Esophagus squamous epithelium (tissue), 5 donors: Measurements from ENCODE around the gene IMMP2L. TPM values are rescaled to one million over a fixed set of nuclear protein-coding genes. Genes with fewer than 3 reads are reported as not detected.

Source experiments
- DNase-seq: peaks from one replicate; lab custom pipeline; 2025; lab: John Stamatoyannopoulos, UW
- H3K27ac ChIP-seq, 4 donors: fragments of 200-600 bp; sonication (generic); one replicate each; pipeline ENCODE4 v1.5.1; 2016 to 2019; ENCODE audit warnings: mild to moderate bottlenecking in 1 of 4
- H3K27me3 ChIP-seq, 4 donors: fragments of 200-600 bp; sonication (generic); 1 replicate in 3 of 4; 2 replicates in 1 of 4; pipeline versions ENCODE4 v1.5.1 to v1.6.0; 2017 to 2021; ENCODE audit warnings: antibody characterized with exemption in 1 of 4
- H3K36me3 ChIP-seq, 3 donors: fragments of 200-600 bp; sonication (generic); one replicate each; pipeline ENCODE4 v1.5.1; 2016 to 2019
- H3K4me1 ChIP-seq, 3 donors: fragments of 200-600 bp; sonication (generic); one replicate each; pipeline ENCODE4 v1.5.1; 2017 to 2019
- H3K4me3 ChIP-seq, 4 donors: fragments of 200-600 bp; sonication (generic); 1 replicate in 3 of 4; 2 replicates in 1 of 4; pipeline ENCODE4 v1.5.1; 2016 to 2019; ENCODE audit warnings: mild to moderate bottlenecking in 2 of 4, moderate library complexity in 1 of 4
- H3K9me3 ChIP-seq, 3 donors: fragments of 200-600 bp; sonication (generic); one replicate each; pipeline ENCODE4 v1.5.1; 2016 to 2019
- CTCF ChIP-seq, 6 experiments: fragments of 450-650 bp in 4 of 6; fragments of 200-600 bp in 2 of 6; sonication (generic) in 2 of 6; IDR thresholded peaks; one replicate each; pipeline ENCODE4 v1.5.1; 2016 to 2019; ENCODE audit warnings: antibody characterized with exemption in 6 of 6, mild to moderate bottlenecking in 4 of 6, moderate library complexity in 4 of 6
- POLR2A ChIP-seq, 4 donors: fragments of 450-650 bp; IDR thresholded peaks; one replicate each; pipeline ENCODE4 v1.6.1; 2017; ENCODE audit warnings: antibody characterized with exemption in 4 of 4, mild to moderate bottlenecking in 4 of 4, moderate library complexity in 3 of 4
- WGBS, 2 donors: methylation state at CpG; one replicate each; pipeline ENCODE4 v1.1.5; 2018; 5-methylcytosine and 5-hydroxymethylcytosine counted together
- intact Hi-C: fragments of 100-400 bp; cut with DNase I; formaldehyde crosslinking; loops from one replicate; pipeline ENCODE4 v1.15.0; 2022
- total RNA-seq, 4 donors: library from RNA; depleted of rRNA; stranded (reverse); fragments of >200 nt; gene quantifications; one replicate each; pipeline ENCODE4 v1.1.0, GENCODE V29; 2016
- donor health status: DM: yes; HTN: yes; CAD: no.

The IMMP2L gene
- total RNA-seq, 4 donors from 2014 or later: 1.6 to 21.7 (median 5.4) TPM

GRCh38 chr7:111498391-111499007, 63.8 kb downstream of the IMMP2L start:
- Histone ChIP-seq H3K4me3 (no peak overlapping the region), H3K4me1 (no peaks in the 10 kb centered on the region), H3K9me3 (peaks cover 0 to 7% (median 0%) of the 10 kb centered on the region in 3 donors), H3K27me3 (no peaks in the 10 kb centered on the region), H3K36me3 (no peaks in the 10 kb centered on the region), H3K27ac (no peak overlapping the region)
- DNase-seq: no peak
- intact Hi-C loops: no loop called here
- WGBS, 2 donors: 87 to 90% methylated on average over 2 of the region's 2 CpGs
- no peak for TF ChIP-seq POLR2A (IDR thresholded peaks at IDR 0.05)
- no peak for TF ChIP-seq CTCF (IDR thresholded peaks at IDR 0.05)

- Histone ChIP-seq H3K36me3 (no peaks in the 10 kb centered on the region), H3K4me1 (no peaks in the 10 kb centered on the region), H3K27me3 (no peaks in the 10 kb centered on the region), H3K4me3 (no peak overlapping the region), H3K27ac (no peak overlapping the region), H3K9me3 (peaks cover 0 to 7% (median 0%) of the 10 kb centered on the region in 3 donors)
- 83 to 100% methylated on average over 2 of the region's 2 CpGs for WGBS, 2 donors
- no peak for TF ChIP-seq POLR2A (IDR thresholded peaks at IDR 0.05)
- no peak for TF ChIP-seq CTCF (IDR thresholded peaks at IDR 0.05)
- DNase-seq: no peak
- intact Hi-C loops: no loop called here
These were observed 67.0 kb downstream of the IMMP2L start for GRCh38 chr7:111495173-111495810.

GRCh38 chr7:111492234-111492633, 70.1 kb downstream of the IMMP2L start:
- intact Hi-C loops: no loop called here
- TF ChIP-seq CTCF (IDR thresholded peaks at IDR 0.05): no peak
- no peak for TF ChIP-seq POLR2A (IDR thresholded peaks at IDR 0.05)

GRCh38 chr7:111486472-111487142, 75.7 kb downstream of the IMMP2L start:
- no peak overlapping the region for H3K27ac ChIP-seq

More at GRCh38 chr7:111492234-111492633, 70.1 kb downstream of the IMMP2L start:
- Histone ChIP-seq H3K9me3 (no peaks in the 10 kb centered on the region), H3K4me3 (no peak overlapping the region), H3K4me1 (no peaks in the 10 kb centered on the region), H3K27me3 (no peaks in the 10 kb centered on the region), H3K36me3 (no peaks in the 10 kb centered on the region), H3K27ac (no peak overlapping the region)
- DNase-seq: no peak
- 80 to 85% methylated on average over 2 of the region's 2 CpGs for WGBS, 2 donors

More at GRCh38 chr7:111486472-111487142, 75.7 kb downstream of the IMMP2L start:
- Histone ChIP-seq H3K4me3 (no peak overlapping the region), H3K27me3 (no peaks in the 10 kb centered on the region), H3K9me3 (no peaks in the 10 kb centered on the region), H3K36me3 (no peaks in the 10 kb centered on the region), H3K4me1 (no peaks in the 10 kb centered on the region)
- no peak for TF ChIP-seq POLR2A (IDR thresholded peaks at IDR 0.05)
- TF ChIP-seq CTCF (IDR thresholded peaks at IDR 0.05): peak in 5 of 6 experiments; percentile 54 to 73 (median 61)
- intact Hi-C loops: loop anchor here (5.0 kb wide), 1 partner anchor 394 kb away; the partner anchor contains the start of gene LRRN3
- no peak for DNase-seq
